WI38 (cell line): ENCODE data around the gene NOSTRIN.

Source experiments
- H3K4me3 ChIP-seq: 2 replicates; pipeline ENCODE4 v1.5.1; 2011; ENCODE audit warnings: low read depth, mild to moderate bottlenecking, control low read depth, low read length
- CTCF ChIP-seq: IDR thresholded peaks from 2 replicates; pipeline ENCODE4 v1.5.1; 2012; ENCODE audit warnings: low read depth, mild to moderate bottlenecking, control low read depth, low read length

The NOSTRIN gene

DNA sequence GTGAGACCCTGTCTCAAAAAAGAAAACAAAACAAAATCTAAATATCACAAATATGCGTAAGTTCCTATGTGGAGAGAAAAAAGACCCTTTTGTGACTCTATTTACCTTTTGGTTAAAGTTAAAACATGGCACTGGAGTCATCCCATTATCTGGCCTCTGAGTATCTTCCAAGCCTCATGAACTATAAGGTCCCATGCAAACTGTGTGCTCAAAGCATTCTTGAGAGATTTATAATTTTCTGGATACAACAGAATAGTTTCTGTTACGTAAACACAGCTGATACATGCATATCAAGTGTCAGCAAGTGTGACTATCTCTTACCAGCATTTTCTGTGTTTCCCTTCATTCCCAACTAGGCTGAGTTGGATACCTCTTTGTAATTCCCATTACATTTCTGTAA is 8.8 kb upstream of the NOSTRIN start:
- H3K4me3 ChIP-seq, result no peak overlapping the region
- TF ChIP-seq CTCF, result no peak

- TF ChIP-seq CTCF, result no peak
Measured at GRCh38 chr2:168794968-168795367, 7.5 kb upstream of the NOSTRIN start.

GRCh38 chr2:168796090-168796577 is 6.3 kb upstream of the NOSTRIN start:
- no peak overlapping the region for H3K4me3 ChIP-seq
- no peak for TF ChIP-seq CTCF

More at GRCh38 chr2:168794968-168795367, 7.5 kb upstream of the NOSTRIN start:
- H3K4me3 ChIP-seq, result no peak overlapping the region

- no peak for TF ChIP-seq CTCF
- H3K4me3 ChIP-seq, result no peak overlapping the region
Measured at GRCh38 chr2:168796583-168797285, 5.7 kb upstream of the NOSTRIN start.

DNA sequence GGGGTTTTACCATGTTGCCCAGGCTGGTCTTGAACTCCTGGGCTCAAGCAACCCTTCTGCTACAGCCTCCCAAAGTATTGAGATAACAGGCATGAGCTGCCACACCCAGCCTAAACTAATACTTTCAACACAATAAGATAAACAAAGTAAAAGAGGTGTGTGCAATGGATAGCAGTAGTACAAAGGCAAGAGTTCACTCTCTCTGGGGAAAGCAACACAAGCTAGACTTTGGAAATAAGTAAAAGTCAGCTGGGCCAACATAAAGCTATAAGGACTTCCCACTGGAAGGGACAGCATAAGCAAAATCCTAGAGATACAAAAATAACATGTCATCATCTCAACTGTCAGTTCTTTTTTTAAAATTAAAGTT is 5.2 kb upstream of the NOSTRIN start:
- TF ChIP-seq CTCF, result no peak

DNA sequence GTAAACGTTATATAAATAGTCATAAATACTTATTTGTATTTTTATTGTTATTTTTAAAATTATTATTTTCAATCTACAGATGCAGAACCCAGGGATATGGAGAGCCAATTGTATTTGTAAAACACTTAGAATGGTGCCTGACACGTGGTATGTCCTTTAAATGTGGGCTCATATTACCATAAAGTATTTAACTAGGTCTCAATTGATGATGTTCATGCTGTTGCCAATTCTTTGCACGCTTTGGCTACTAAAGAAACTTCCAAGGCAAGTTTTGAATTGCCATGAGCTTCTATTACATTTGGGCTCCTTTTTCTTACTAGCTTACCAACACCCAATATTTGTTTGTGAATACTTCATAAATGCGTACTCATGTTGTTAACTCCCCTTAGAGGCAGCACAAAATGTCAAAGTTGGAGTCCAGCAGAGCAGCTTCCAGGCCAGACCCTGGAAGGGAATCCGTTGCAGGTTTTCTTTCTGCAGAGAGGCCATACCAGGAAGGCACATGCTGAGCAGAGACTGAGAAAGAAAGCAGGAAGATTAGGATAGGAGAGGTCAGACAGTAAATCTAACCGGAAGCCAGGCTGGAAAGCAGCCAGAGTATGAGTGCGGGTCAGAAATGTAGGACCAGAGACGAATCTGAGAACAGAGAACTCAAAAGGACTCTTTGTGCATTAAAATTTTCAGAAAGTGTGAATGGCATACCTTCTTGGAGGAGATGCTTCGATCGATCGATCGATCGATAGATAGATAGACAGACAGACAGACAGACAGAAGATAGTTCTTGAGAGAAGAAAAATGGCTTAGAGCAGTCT is 4.2 kb upstream of the NOSTRIN start:
- no peak overlapping the region for H3K4me3 ChIP-seq
- TF ChIP-seq CTCF, result no peak

More for the DNA sequence above, 5.2 kb upstream of the NOSTRIN start:
- no peak overlapping the region for H3K4me3 ChIP-seq

- no peak for TF ChIP-seq CTCF
Measured at GRCh38 chr2:168798888-168799410, 3.5 kb upstream of the NOSTRIN start.

More at GRCh38 chr2:168798888-168799410, 3.5 kb upstream of the NOSTRIN start:
- no peak overlapping the region for H3K4me3 ChIP-seq
